GM12874 (cell line): ENCODE measurements around the gene NRCAM.
A peak's percentile ranks its signal among the peaks of the same experiment; 100 is the strongest.

Experiments
- TF ChIP-seq, protein P1 (sequence below): IDR thresholded peaks from 2 replicates; pipeline ENCODE4 v1.5.1; 2011; ENCODE audit warnings: low read depth, mild to moderate bottlenecking, control low read depth, low read length, moderate library complexity; ENCODE audit not compliant: insufficient read depth

The NRCAM gene

DNA sequence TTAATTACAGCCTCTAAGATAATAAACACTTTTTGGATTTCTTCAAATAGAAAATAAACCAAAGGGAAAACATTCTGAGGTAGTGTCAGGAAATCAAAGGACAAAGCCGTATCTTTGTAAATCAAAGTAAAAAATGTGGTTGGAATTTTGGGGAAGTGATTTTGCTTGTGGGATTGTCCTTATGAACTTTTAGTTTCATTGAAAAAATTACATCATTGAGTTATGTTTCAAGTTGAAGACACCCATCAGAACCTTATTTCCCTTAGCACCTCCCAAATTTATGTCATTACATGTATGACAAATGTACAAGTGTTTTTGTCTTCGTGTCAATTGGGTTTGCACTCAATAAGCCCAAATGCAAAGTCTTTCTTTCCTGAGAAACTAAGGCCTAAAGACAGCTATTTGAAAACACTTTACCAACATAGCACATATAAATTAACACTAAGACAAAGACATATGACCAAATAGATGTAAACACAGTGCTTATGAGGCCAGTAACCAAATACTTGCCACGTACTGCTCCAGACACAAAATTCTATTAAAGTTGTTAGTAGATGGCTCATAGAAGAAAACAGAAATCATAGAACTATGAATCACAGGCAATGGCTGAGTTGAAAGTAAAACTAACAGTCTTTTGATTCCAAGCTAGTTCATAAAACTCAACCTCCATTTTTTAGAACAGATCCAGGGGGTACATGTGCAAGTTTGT lies 299.2 kb downstream of the NRCAM start:
- TF ChIP-seq, protein P1, sequence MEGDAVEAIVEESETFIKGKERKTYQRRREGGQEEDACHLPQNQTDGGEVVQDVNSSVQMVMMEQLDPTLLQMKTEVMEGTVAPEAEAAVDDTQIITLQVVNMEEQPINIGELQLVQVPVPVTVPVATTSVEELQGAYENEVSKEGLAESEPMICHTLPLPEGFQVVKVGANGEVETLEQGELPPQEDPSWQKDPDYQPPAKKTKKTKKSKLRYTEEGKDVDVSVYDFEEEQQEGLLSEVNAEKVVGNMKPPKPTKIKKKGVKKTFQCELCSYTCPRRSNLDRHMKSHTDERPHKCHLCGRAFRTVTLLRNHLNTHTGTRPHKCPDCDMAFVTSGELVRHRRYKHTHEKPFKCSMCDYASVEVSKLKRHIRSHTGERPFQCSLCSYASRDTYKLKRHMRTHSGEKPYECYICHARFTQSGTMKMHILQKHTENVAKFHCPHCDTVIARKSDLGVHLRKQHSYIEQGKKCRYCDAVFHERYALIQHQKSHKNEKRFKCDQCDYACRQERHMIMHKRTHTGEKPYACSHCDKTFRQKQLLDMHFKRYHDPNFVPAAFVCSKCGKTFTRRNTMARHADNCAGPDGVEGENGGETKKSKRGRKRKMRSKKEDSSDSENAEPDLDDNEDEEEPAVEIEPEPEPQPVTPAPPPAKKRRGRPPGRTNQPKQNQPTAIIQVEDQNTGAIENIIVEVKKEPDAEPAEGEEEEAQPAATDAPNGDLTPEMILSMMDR, result no peak

GRCh38 chr7:108152198-108152597 lies 304.0 kb downstream of the NRCAM start:
- TF ChIP-seq, protein P1, result no peak

GRCh38 chr7:108149908-108150307 lies 306.3 kb downstream of the NRCAM start:
- TF ChIP-seq, protein P1, result no peak

DNA sequence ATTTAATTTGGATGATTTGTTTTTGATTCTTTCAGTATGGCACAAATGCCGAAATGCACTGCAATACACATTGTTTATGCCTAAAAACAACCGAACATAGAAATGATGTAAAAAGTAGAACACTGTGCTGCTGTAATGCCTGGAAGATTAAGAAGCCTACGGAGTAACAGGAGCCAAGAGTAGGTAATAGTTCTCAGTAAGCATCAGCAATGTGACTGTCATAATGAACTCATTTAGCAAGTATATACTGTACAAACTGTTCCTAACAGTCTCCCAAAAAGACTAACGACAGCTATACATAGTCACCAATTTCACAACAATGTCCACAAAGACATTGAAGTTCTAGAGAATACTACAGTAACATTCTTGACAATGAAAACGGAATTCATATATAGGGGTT lies 307.1 kb downstream of the NRCAM start:
- TF ChIP-seq, protein P1, result no peak

DNA sequence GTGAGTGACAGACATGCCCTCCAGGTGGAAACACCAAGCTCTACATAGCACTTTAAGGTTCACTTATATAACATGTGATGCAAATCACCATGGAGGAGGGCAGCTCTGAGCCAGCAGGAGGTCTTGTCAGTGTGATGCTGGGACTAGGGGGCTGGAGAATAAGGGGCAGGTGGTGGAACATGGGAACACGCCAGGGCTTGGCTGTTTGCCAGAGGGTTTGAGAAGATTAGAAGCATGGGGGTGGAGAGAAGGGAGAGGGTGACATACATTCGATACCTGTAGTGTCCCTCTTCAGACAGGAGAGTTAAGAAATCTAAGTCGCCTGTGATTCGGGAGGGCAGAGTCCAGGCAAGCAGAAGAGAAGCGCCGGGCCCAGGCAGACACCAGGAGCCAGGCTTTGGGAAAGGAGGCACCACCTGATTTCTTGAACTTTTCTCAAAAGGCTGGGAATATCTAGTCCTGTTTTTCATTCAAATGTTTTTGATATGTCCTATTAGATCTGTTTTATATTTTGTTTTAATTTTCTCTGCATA lies 309.1 kb downstream of the NRCAM start:
- TF ChIP-seq, protein P1, result no peak

DNA sequence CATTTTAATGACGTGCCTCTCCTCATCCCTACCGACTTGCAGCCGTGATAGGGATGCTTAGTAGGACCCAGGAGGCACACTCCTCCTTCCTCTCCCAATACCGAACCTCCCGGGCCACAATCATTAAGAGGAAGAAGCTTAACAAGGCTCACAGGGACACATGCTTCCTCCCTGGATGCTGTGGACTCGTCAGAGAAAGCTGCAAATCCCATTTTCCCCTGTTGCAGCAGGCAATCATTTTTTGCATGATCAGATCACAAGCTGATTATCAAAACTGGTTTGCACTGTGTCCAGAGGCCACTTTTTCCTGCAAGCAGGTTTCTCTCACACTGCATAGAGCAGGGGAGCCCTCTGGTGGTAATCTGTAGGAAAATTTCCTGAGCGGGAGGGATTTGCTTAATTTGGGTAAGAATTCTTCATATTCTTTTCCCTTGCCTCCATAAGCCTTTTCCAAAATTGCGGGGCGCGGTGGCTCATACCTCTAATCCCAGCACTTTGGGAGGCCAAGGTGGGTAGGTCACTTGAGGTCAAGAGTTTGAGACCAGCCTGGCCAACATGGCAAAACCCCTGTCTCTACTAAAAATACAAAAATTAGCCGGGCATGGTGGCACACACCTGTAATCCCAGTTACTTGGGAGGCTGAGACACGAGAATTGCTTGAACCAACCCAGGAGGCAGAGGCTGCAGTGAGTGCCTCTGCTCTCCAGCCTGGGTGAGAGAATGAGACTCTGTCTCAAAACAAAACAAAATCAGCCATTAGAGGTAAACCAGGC lies 310.0 kb downstream of the NRCAM start:
- TF ChIP-seq, protein P1, result peak; percentile 79

DNA sequence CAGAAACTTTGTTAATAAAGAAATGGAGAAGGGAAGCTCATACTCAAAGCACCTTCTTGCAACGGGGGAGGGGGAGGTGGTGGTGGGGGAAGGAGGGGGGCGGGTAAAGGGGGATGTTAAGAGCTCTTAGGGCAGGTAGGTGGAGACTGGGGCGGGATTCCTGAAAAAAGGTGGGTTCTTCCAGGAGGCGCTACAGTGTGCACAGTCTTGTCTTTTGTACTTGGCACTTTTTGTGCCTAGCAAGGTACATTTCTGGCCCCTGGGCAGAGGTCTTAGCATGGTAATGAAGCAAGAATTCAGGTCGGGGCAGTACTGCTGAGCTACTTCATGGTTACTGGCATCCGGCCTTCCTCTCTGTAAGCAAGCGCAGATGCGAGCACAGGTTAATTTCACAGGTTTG lies 310.8 kb downstream of the NRCAM start:
- TF ChIP-seq, protein P1, result no peak
